ENCODE results near the gene HSPB7.
"Not testable (repeated sequence)": the region's sequence is repeated elsewhere in the genome, so short reads cannot be mapped to it uniquely, and the experiment has no call there.

The HSPB7 gene

DNA sequence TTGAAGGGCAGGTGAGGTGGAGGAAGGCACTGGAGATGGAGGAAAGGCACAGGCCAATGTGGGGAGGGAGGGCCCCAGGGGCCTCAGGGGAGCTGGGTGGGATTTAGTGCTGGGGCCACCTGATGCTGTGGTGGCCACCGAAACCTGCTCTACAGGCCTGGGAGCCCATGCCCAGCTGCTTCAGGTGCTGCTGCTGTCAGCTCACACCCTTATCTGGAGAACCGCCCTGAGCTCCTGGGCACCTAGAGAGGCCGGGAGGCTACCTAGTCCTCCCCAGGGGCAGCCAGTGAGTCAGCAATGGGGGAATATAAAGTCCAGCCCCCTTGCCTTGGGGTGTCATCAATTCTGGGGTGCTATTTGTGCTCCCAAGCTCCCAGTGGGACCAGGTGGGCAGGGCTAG lies 43.4 kb upstream of the HSPB7 start:
- no peak overlapping the region for H3K4me2 ChIP-seq
- no peak overlapping the region for H3K9ac ChIP-seq
- H3K27ac ChIP-seq: no peak overlapping the region
- no peaks in the 10 kb centered on the region; the same call in 1 of the 2 replicates for H3K27me3 ChIP-seq (ENCODE audit: insufficient read depth, low read depth)
- H3K4me3 ChIP-seq (IDR thresholded peaks at IDR 0.05; ENCODE audit: insufficient read depth, low read depth, low read length): no peak overlapping the region
- H4K20me1 ChIP-seq (ENCODE audit: insufficient read depth): no peaks in the 10 kb centered on the region
- no peak for TF ChIP-seq CTCF (conservative IDR thresholded peaks at IDR 0.05; ENCODE audit: low read depth, low read length)
- no peak overlapping the region for H2AFZ ChIP-seq (ENCODE audit: low read depth)
- H3K4me1 ChIP-seq (ENCODE audit: low read depth, poor library complexity, severe bottlenecking): no peaks in the 10 kb centered on the region
- no peaks in the 10 kb centered on the region for H3K36me3 ChIP-seq (ENCODE audit: insufficient read depth)
- no peaks in the 10 kb centered on the region for H3K79me2 ChIP-seq (ENCODE audit: insufficient read depth, low read depth)

GRCh38 chr1:16058394-16059120 lies 40.7 kb upstream of the HSPB7 start:
- not testable (repeated sequence) for H3K27me3 ChIP-seq (ENCODE audit: insufficient read depth, low read depth); H3K27ac ChIP-seq; H3K4me3 ChIP-seq (IDR thresholded peaks at IDR 0.05; ENCODE audit: insufficient read depth, low read depth, low read length); H3K4me2 ChIP-seq; H3K9ac ChIP-seq; H3K36me3 ChIP-seq (ENCODE audit: insufficient read depth); H4K20me1 ChIP-seq (ENCODE audit: insufficient read depth); H3K4me1 ChIP-seq (ENCODE audit: low read depth, poor library complexity, severe bottlenecking); H3K79me2 ChIP-seq (ENCODE audit: insufficient read depth, low read depth); H2AFZ ChIP-seq (ENCODE audit: low read depth)

DNA sequence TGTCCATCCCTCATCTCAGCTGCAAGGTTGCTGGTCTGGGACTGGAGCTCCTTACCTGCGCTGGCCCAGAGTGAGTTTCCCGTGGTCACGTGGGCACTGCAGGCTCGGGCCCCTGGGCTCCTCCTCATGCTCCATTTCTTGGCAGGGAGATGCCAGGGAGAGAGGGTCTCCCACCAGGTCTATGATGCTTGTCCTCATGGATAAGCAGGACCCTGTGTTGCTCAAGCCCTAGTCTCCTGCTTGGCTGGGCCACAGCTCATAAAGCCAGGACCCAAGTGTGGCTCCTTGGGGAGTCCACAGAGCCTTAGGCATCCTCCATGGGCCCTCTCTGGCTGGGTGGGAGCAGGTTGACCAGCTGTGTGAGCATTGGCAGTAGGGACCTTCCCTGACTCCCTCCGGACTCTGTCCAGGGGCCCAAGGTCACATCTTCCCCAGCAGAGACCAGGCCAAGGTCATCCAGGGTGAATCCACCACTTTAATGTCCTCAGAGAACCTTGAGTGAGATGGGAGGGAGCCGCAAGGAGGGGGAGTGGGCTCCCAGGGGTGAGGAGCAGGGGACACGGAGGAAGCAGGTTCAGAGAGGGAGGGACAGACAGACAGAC lies 39.6 kb upstream of the HSPB7 start:
- H3K27me3 ChIP-seq (ENCODE audit: insufficient read depth, low read depth); H2AFZ ChIP-seq (ENCODE audit: low read depth); H3K36me3 ChIP-seq (ENCODE audit: insufficient read depth); H3K4me2 ChIP-seq; H3K4me3 ChIP-seq (IDR thresholded peaks at IDR 0.05; ENCODE audit: insufficient read depth, low read depth, low read length); H3K9ac ChIP-seq; H3K4me1 ChIP-seq (ENCODE audit: low read depth, poor library complexity, severe bottlenecking); H3K79me2 ChIP-seq (ENCODE audit: insufficient read depth, low read depth); H3K27ac ChIP-seq; H4K20me1 ChIP-seq (ENCODE audit: insufficient read depth): not testable (repeated sequence)

DNA sequence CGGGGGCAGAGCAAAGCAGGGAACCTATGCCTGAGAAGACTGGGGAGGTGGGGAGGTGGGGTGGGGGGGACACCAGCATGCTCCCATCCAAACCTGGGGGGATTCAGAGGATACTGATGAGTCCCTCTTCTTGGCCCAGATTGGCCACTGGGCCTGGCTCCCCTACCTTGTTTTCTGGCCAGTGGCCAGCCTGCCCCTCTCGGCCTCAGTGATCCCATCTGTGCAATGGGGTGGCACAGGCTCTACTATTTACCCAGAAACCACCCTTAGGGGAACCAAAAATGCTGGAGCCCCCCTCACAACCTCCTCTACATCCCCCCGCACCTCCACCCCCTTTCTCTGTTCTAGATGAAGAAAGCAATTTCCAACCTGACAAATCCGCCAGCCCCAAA lies 38.7 kb upstream of the HSPB7 start:
- not testable (repeated sequence) for H3K4me2 ChIP-seq; H3K4me1 ChIP-seq (ENCODE audit: low read depth, poor library complexity, severe bottlenecking); H3K36me3 ChIP-seq (ENCODE audit: insufficient read depth); H3K79me2 ChIP-seq (ENCODE audit: insufficient read depth, low read depth); H4K20me1 ChIP-seq (ENCODE audit: insufficient read depth); H2AFZ ChIP-seq (ENCODE audit: low read depth); H3K9ac ChIP-seq; H3K27ac ChIP-seq; H3K4me3 ChIP-seq (IDR thresholded peaks at IDR 0.05; ENCODE audit: insufficient read depth, low read depth, low read length); H3K27me3 ChIP-seq (ENCODE audit: insufficient read depth, low read depth)

DNA sequence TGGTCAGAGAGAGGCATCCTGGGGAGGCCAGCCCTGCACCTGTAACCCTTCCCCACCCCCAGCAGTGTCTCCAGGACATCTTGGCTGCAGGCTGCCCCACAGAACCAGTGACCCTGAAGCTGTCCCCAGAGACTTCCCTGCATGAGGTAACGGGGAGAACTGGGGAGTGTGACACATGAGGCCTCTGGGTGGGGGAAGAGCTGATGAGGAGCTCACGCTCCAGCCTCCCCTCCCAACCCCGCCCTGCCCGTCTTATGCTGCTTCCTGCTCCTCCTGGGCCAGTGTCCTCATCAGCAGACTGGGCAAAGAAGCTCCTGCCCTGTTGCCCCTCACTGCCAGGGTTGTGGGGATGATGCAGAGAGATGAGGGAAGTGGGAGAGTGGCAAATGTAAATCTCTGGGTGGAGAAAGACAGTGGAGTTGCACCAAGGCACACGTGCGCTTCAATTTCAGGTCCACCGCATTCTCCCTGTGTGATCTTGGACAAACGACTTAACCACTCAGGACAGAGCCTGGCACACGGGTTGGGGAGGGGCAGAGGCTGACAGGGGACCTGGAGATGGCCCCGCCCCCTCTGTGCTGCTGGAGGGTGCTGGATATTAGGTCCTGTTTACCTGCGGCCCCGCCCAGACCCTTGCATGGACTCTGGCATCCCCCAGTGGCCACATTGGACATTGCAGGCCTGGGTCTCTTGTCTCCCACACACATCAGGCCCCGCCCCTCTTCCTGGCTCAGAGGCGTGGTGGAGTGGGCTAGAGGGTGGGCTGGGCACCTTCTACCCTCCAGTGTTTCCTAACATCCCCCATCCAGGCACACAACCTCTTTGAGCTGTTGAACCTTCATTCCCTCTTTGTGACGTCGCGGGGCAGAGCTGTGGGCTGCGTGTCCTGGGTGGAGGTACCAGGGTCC lies 38.0 kb upstream of the HSPB7 start:
- Histone ChIP-seq H3K9ac (no peak overlapping the region), H3K4me2 (no peak overlapping the region), H3K79me2 (ENCODE audit: insufficient read depth, low read depth) (no peaks in the 10 kb centered on the region), H3K36me3 (ENCODE audit: insufficient read depth) (no peaks in the 10 kb centered on the region), H3K4me3 (IDR thresholded peaks at IDR 0.05; ENCODE audit: insufficient read depth, low read depth, low read length) (no peak overlapping the region), H3K27ac (no peak overlapping the region), H4K20me1 (ENCODE audit: insufficient read depth) (no peaks in the 10 kb centered on the region), H3K4me1 (ENCODE audit: low read depth, poor library complexity, severe bottlenecking) (no peaks in the 10 kb centered on the region), H2AFZ (ENCODE audit: low read depth) (no peak overlapping the region), H3K27me3 (ENCODE audit: insufficient read depth, low read depth) (no peaks in the 10 kb centered on the region)
- peak; percentile 91 for TF ChIP-seq CTCF (conservative IDR thresholded peaks at IDR 0.05; ENCODE audit: low read depth, low read length)

All from KMS-11 (cell line).